ENCODE measurements around the gene STAG2.

STAG2 gene

DNA sequence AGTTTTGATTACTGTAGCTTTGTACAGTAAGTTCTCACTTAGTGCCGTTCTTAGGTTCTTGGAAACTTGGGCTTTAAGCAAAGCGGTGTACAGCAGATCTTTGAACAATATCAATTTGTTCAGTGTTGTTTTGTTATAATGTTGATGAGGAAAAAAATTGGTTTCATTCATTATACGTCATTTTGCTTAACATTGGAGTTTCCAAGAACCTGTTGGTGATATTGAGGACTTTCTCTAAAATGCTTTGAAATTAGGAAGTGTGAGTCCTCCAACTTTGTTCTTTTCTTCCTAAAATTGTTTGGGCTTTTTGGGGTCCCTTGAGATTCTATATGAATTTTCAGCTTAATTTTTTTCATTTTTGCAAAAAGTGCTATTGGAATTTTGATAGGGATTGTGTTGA, 49.1 kb downstream of the STAG2 start:
- TF ChIP-seq, protein P1, sequence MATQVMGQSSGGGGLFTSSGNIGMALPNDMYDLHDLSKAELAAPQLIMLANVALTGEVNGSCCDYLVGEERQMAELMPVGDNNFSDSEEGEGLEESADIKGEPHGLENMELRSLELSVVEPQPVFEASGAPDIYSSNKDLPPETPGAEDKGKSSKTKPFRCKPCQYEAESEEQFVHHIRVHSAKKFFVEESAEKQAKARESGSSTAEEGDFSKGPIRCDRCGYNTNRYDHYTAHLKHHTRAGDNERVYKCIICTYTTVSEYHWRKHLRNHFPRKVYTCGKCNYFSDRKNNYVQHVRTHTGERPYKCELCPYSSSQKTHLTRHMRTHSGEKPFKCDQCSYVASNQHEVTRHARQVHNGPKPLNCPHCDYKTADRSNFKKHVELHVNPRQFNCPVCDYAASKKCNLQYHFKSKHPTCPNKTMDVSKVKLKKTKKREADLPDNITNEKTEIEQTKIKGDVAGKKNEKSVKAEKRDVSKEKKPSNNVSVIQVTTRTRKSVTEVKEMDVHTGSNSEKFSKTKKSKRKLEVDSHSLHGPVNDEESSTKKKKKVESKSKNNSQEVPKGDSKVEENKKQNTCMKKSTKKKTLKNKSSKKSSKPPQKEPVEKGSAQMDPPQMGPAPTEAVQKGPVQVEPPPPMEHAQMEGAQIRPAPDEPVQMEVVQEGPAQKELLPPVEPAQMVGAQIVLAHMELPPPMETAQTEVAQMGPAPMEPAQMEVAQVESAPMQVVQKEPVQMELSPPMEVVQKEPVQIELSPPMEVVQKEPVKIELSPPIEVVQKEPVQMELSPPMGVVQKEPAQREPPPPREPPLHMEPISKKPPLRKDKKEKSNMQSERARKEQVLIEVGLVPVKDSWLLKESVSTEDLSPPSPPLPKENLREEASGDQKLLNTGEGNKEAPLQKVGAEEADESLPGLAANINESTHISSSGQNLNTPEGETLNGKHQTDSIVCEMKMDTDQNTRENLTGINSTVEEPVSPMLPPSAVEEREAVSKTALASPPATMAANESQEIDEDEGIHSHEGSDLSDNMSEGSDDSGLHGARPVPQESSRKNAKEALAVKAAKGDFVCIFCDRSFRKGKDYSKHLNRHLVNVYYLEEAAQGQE (IDR thresholded peaks at IDR 0.05; ENCODE audit: insufficient read depth in 1 of 2, low read depth in 2 of 2, low read length in 2 of 2), result no peak
- no peak for TF ChIP-seq TAF1 (IDR thresholded peaks at IDR 0.05; ENCODE audit: borderline replicate concordance, insufficient read depth, low read length)
- TF ChIP-seq FOXP2 (optimal IDR thresholded peaks at IDR 0.05; ENCODE audit: borderline replicate concordance, extremely low read depth, extremely low read length, insufficient read depth), result no peak
- TF ChIP-seq POLR2AphosphoS5 (IDR thresholded peaks at IDR 0.05; ENCODE audit: low read depth, low read length), result no peak
- TF ChIP-seq SIN3A (IDR thresholded peaks at IDR 0.05; ENCODE audit: borderline replicate concordance, insufficient read depth, low read length), result no peak

DNA sequence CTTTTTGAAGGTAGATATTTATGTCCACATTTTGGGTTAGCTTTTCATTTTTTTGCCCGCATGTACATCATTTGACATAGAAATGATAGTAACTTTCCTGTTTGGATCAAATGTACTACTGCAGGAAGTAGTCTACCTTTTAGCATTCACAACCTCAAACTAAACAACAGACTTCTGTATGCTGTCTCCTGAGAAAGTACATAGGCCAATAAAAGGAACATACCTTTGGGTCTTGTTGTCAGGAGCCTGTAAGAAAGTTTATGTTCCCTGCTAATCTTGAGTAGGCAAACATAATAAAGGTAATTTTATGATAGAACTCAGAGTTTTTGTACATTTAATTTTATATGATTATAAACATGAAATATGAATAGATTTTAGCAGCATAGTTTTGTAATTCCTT, 54.2 kb downstream of the STAG2 start:
- no peak for TF ChIP-seq FOXP2 (optimal IDR thresholded peaks at IDR 0.05; ENCODE audit: borderline replicate concordance, extremely low read depth, extremely low read length, insufficient read depth)
- TF ChIP-seq, protein P1 (IDR thresholded peaks at IDR 0.05; ENCODE audit: insufficient read depth in 1 of 2, low read depth in 2 of 2, low read length in 2 of 2), result no peak
- TF ChIP-seq SIN3A (IDR thresholded peaks at IDR 0.05; ENCODE audit: borderline replicate concordance, insufficient read depth, low read length), result no peak
- no peak for TF ChIP-seq POLR2AphosphoS5 (IDR thresholded peaks at IDR 0.05; ENCODE audit: low read depth, low read length)
- no peak for TF ChIP-seq TAF1 (IDR thresholded peaks at IDR 0.05; ENCODE audit: borderline replicate concordance, insufficient read depth, low read length)

DNA sequence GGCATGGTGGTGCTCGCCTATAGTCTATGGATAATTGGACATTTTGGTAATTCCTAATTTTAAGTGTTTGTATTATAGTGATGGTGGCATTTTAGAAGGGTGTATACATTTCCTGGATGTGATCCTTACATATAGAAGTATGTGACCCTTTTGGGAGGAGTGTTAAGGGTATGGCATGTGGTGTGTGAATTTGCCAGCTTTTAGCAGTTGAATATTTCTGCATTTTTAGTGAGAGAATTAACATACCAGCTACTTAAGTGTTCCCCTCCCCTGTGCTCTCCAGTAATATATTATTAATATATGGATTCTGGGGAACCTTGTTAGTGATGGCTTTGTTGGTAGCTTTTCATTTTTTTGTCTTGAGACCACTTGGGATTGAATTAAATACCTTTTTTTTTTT, 55.3 kb downstream of the STAG2 start:
- no peak for TF ChIP-seq FOXP2 (optimal IDR thresholded peaks at IDR 0.05; ENCODE audit: borderline replicate concordance, extremely low read depth, extremely low read length, insufficient read depth)
- no peak for TF ChIP-seq SIN3A (IDR thresholded peaks at IDR 0.05; ENCODE audit: borderline replicate concordance, insufficient read depth, low read length)
- no peak for TF ChIP-seq TAF1 (IDR thresholded peaks at IDR 0.05; ENCODE audit: borderline replicate concordance, insufficient read depth, low read length)
- no peak for TF ChIP-seq POLR2AphosphoS5 (IDR thresholded peaks at IDR 0.05; ENCODE audit: low read depth, low read length)
- TF ChIP-seq, protein P1 (IDR thresholded peaks at IDR 0.05; ENCODE audit: insufficient read depth in 1 of 2, low read depth in 2 of 2, low read length in 2 of 2), result no peak

DNA sequence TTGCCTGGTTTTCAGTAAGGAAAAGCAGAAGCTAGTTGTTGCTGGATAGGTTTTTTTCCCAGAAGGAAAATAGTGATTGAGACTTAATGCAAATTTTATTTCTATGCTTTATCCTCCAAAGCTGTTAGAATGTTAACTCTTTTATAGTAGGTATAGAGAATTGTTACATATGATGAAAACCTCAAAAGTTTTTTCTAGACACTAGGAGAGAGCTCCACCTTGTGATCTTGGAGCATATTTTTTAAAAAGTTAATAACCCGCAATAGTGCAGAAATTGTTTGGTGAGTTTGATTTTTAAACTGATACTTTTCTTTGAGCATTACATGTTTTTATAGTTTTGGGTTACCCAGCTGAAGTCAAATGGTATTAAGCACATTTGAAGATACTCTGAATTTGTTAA, 56.5 kb downstream of the STAG2 start:
- TF ChIP-seq, protein P1 (IDR thresholded peaks at IDR 0.05; ENCODE audit: insufficient read depth in 1 of 2, low read depth in 2 of 2, low read length in 2 of 2), result no peak
- TF ChIP-seq TAF1 (IDR thresholded peaks at IDR 0.05; ENCODE audit: borderline replicate concordance, insufficient read depth, low read length), result no peak
- TF ChIP-seq FOXP2 (optimal IDR thresholded peaks at IDR 0.05; ENCODE audit: borderline replicate concordance, extremely low read depth, extremely low read length, insufficient read depth), result no peak
- TF ChIP-seq SIN3A (IDR thresholded peaks at IDR 0.05; ENCODE audit: borderline replicate concordance, insufficient read depth, low read length), result no peak
- no peak for TF ChIP-seq POLR2AphosphoS5 (IDR thresholded peaks at IDR 0.05; ENCODE audit: low read depth, low read length)

DNA sequence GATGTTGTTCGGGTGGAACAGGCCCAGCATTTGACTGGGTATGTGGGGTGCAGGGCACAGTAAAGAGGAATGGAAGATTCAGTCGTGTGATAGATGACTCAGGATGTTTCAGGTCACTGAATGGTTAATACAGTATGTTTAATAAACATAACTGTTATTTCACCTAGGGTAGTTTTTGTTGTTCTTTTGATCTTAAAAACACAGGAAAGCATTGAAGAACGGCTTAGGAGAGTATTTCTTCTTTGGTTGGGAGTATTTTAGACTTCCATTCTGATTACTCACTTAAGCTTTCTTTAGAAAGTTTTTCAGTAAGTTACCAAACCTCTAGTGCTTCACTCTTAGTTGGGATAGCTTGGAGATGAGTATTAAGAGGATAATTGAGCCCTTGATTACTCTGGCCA, 62.3 kb downstream of the STAG2 start:
- TF ChIP-seq FOXP2 (optimal IDR thresholded peaks at IDR 0.05; ENCODE audit: borderline replicate concordance, extremely low read depth, extremely low read length, insufficient read depth), result no peak
- TF ChIP-seq TAF1 (IDR thresholded peaks at IDR 0.05; ENCODE audit: borderline replicate concordance, insufficient read depth, low read length), result no peak
- TF ChIP-seq, protein P1 (IDR thresholded peaks at IDR 0.05; ENCODE audit: insufficient read depth in 1 of 2, low read depth in 2 of 2, low read length in 2 of 2), result no peak
- no peak for TF ChIP-seq SIN3A (IDR thresholded peaks at IDR 0.05; ENCODE audit: borderline replicate concordance, insufficient read depth, low read length)
- TF ChIP-seq POLR2AphosphoS5 (IDR thresholded peaks at IDR 0.05; ENCODE audit: low read depth, low read length), result no peak
